MCF 10A (cell line): ENCODE data around the gene FAIM2. TPM values are rescaled to one million over a fixed set of nuclear protein-coding genes. Genes with fewer than 3 reads are reported as not detected.

Source experiments
- BruUV-seq: library from RNA; stranded (reverse); fragments of 400-500 nt; replicated peaks from 2 replicates; lab custom pipeline; 2021; lab: Mats Ljungman, UMichigan
- CTCF ChIA-PET: fragments of 300-600 bp; sonication (Branson Sonifier 250); formaldehyde crosslinking; extraction: SDS; loops from one replicate; lab custom pipeline; 2021; ENCODE audit warnings: antibody characterized with exemption, inconsistent platforms; lab: Yijun Ruan, JAX
- POLR2A ChIA-PET: fragments of 300-600, 350-650 bp; sonication (Branson Sonifier 250); formaldehyde crosslinking; extraction: SDS; loops from one replicate; lab custom pipeline; 2020; ENCODE audit warnings: antibody characterized with exemption, inconsistent platforms; lab: Yijun Ruan, JAX
- DNase-seq: peaks from one replicate; pipeline ENCODE4 v3.0.0-alpha.2; 2018; ENCODE audit not compliant: unreplicated experiment
- H3K27ac Mint-ChIP-seq: one replicate; pipeline ENCODE4 v1.8.0; 2022; ENCODE audit warnings: mild to moderate bottlenecking, low read depth, mixed read lengths; ENCODE audit not compliant: unreplicated experiment
- H3K27me3 Mint-ChIP-seq: one replicate; pipeline ENCODE4 v1.8.0; 2022; ENCODE audit warnings: mixed read lengths; ENCODE audit not compliant: insufficient read depth, unreplicated experiment
- H3K36me3 Mint-ChIP-seq: one replicate; pipeline ENCODE4 v1.8.0; 2022; ENCODE audit warnings: mild to moderate bottlenecking, moderate library complexity, mixed read lengths; ENCODE audit not compliant: insufficient read depth, unreplicated experiment
- H3K4me1 Mint-ChIP-seq: one replicate; pipeline ENCODE4 v1.8.0; 2022; ENCODE audit warnings: mixed read lengths; ENCODE audit not compliant: insufficient read depth, unreplicated experiment
- H3K4me3 Mint-ChIP-seq: one replicate; pipeline ENCODE4 v1.8.0; 2022; ENCODE audit warnings: mild to moderate bottlenecking, moderate library complexity, mixed read lengths; ENCODE audit not compliant: unreplicated experiment
- H3K9me3 Mint-ChIP-seq: one replicate; pipeline ENCODE4 v1.8.0; 2022; ENCODE audit warnings: mixed read lengths; ENCODE audit not compliant: unreplicated experiment
- intact Hi-C: fragments of 100-400 bp; cut with micrococcal nuclease; formaldehyde crosslinking; loops from 2 replicates; pipeline ENCODE4 v1.14.1; 2022
- total RNA-seq: library from RNA; stranded (reverse); gene quantifications from 2 replicates; pipeline ENCODE4 v1.2.3, GENCODE V29; 2022
- TF ChIP-seq, protein P1 (sequence below): fragments of 200-600 bp; IDR thresholded peaks from one replicate; pipeline ENCODE4 v1.8.0; 2022; ENCODE audit warnings: antibody characterized with exemption, mild to moderate bottlenecking; ENCODE audit not compliant: unreplicated experiment

Gene FAIM2
- total RNA-seq, 1 experiment from 2014 or later, result not detected

DNA sequence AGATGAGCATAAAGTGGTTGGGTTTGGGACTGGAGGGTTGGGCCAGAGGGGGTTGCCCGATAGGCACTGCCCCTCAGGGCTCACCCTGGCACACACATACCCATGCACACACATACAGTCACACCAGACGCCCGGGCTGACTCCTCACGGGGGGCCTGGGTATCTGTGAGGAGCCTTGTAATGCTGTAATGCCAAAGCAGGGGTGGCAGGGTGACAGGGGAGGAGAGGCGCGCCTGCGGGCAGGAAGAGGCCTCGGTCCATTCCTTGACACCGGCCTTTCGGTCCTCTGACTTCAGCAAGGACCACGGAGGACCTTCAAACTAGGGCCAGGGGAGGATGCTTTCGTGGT lies 375 bp downstream of the FAIM2 start:
- no TSS peak for BruUV-seq
- Mint-ChIP-seq H3K36me3 (no peaks in the 10 kb centered on the region), H3K4me3 (no peak overlapping the region), H3K4me1 (no peaks in the 10 kb centered on the region), H3K27me3 (peaks cover 41% of the 10 kb centered on the region), H3K27ac (no peak overlapping the region), H3K9me3 (no peaks in the 10 kb centered on the region)
- POLR2A ChIA-PET, result no interaction called here
- intact Hi-C loops, result no loop called here
- CTCF ChIA-PET, result no interaction called here
- TF ChIP-seq, protein P1, sequence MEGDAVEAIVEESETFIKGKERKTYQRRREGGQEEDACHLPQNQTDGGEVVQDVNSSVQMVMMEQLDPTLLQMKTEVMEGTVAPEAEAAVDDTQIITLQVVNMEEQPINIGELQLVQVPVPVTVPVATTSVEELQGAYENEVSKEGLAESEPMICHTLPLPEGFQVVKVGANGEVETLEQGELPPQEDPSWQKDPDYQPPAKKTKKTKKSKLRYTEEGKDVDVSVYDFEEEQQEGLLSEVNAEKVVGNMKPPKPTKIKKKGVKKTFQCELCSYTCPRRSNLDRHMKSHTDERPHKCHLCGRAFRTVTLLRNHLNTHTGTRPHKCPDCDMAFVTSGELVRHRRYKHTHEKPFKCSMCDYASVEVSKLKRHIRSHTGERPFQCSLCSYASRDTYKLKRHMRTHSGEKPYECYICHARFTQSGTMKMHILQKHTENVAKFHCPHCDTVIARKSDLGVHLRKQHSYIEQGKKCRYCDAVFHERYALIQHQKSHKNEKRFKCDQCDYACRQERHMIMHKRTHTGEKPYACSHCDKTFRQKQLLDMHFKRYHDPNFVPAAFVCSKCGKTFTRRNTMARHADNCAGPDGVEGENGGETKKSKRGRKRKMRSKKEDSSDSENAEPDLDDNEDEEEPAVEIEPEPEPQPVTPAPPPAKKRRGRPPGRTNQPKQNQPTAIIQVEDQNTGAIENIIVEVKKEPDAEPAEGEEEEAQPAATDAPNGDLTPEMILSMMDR, result no peak
- DNase-seq, result no peak

DNA sequence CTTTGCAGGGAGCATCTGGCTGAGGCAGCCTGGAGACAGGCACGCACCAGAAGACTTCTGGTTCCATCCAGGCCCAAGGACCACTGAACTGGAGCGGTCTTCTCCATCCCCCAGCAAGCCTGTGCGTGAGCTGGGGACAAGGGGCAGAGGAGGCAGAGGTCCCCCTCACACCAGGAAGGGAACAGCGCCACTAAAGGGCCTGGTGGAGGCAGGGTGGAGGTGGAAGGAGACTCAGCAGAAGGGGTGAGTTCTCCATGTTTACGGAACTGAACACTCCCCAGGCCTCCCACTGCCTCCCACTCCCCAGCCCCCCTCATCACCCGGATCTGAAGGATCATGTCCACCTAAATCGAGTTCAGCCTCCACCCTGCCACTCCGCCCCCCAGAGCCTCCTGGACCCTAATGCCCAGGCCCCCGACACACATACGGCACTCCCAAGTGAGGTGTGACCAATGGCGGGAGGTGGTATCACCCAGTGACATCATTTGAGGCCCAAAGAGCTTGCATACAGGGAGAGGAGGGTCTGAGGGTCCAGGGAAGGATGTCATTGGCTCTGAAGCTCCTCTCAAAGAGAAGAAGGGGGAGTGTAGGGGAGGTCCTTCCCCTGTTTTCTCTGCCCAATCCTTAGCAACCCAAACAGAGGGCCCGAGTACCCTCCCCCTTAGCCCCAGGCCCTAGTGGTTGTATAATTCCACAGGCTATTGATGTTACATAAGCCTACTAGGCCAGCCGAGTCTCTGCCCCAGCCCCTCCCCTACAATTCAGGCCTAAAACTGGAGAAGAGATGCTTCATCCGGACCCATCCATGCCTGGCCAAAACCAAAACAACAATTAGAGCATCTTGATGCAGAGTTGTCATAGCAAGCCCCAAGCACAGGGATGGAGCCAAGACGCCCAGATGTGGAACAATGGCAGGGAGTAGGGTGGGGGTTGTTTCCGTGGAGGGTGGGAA lies 1.0 kb downstream of the FAIM2 start:
- POLR2A ChIA-PET, result no interaction called here

DNA sequence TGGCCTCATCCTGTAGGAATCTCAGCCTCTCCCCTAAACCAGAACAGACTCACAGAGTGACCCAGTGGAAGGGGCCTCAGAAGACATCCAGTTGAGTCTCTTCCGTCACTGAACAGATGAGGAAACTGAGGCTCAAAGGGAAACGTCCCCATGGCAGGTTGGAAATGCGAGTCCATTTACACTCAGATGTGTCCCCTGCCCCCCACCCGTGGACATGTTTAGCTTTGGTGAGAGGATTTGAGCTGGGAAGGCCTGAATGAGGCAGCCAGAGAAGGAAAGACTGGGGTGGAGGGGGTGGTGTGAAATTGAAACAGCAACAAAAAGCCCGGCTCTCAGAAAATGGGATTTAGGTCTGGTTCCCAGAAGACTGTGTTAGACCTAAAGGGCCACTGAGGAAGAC lies 1.7 kb downstream of the FAIM2 start:
- ChIA-PET POLR2A (no interaction called here), CTCF (no interaction called here)
- Mint-ChIP-seq H3K36me3 (no peaks in the 10 kb centered on the region), H3K27me3 (peaks cover 41% of the 10 kb centered on the region), H3K4me1 (no peaks in the 10 kb centered on the region), H3K4me3 (no peak overlapping the region), H3K27ac (no peak overlapping the region), H3K9me3 (no peaks in the 10 kb centered on the region)
- no peak for DNase-seq
- TF ChIP-seq, protein P1, result no peak
- intact Hi-C loops, result no loop called here
- no TSS peak for BruUV-seq

More for the DNA sequence above, 1.0 kb downstream of the FAIM2 start:
- CTCF ChIA-PET, result no interaction called here
- TF ChIP-seq, protein P1, result no peak
- Mint-ChIP-seq H3K4me1 (no peaks in the 10 kb centered on the region), H3K27ac (no peak overlapping the region), H3K4me3 (no peak overlapping the region), H3K9me3 (no peaks in the 10 kb centered on the region), H3K27me3 (peaks cover 41% of the 10 kb centered on the region), H3K36me3 (no peaks in the 10 kb centered on the region)
- no TSS peak for BruUV-seq
- DNase-seq, result no peak
- intact Hi-C loops, result no loop called here

DNA sequence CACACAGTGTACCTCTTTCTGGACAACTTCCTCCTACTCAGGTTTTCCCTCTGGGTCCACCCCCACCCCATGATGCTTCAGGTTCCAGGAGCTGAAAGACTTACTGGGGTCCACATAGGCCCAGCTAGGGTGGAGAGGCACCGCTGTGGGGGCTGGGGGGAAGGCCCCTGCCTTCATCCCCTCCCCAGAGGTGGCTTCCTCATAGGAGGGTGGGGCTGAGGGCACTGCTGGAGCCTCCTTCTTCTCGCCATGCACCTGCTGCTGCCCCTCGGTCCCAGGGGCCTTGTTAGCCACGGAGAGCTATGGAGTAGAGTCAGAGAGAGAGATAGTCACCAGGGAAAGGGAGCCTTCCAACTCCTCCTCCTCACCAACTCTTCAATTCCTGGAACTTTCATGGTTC lies 2.7 kb downstream of the FAIM2 start:
- no peaks in the 10 kb centered on the region for H3K4me1 Mint-ChIP-seq
- no peak overlapping the region for H3K4me3 Mint-ChIP-seq
- intact Hi-C loops, result no loop called here
- no peak overlapping the region for H3K27ac Mint-ChIP-seq
- H3K27me3 Mint-ChIP-seq, result peaks cover 39% of the 10 kb centered on the region
- no peak for DNase-seq
- no peaks in the 10 kb centered on the region for H3K9me3 Mint-ChIP-seq
- POLR2A ChIA-PET, result interaction anchor here (0.8 kb wide), 1 partner anchor 155 kb away, joined by 3 read pairs; no protein-coding TSS in a partner anchor
- no peaks in the 10 kb centered on the region for H3K36me3 Mint-ChIP-seq
- no TSS peak for BruUV-seq
- CTCF ChIA-PET, result interaction anchor here (0.5 to 0.8 kb wide), 5 partner anchors 33 to 1278 kb away, joined by 3 to 4 read pairs (median 3); no protein-coding TSS in a partner anchor
- TF ChIP-seq, protein P1, result no peak
